GM19463 (cell line): ENCODE data around the gene ADPRHL1.

Experiments
- ATAC-seq: cut with Tn5 transposase; IDR thresholded peaks from one replicate; pipeline ENCODE4 v1.9.1; 2021; ENCODE audit warnings: mild to moderate bottlenecking, moderate library complexity; ENCODE audit not compliant: unreplicated experiment

Gene ADPRHL1

GRCh38 chr13:113433391-113433916, 19.8 kb downstream of the ADPRHL1 start:
- ATAC-seq, result no peak

- no peak for ATAC-seq
These were observed 20.6 kb downstream of the ADPRHL1 start for GRCh38 chr13:113432506-113433270.

GRCh38 chr13:113431171-113431570, 22.1 kb downstream of the ADPRHL1 start:
- ATAC-seq, result no peak

- ATAC-seq, result no peak
These were observed 22.7 kb downstream of the ADPRHL1 start for GRCh38 chr13:113430378-113431110.

GRCh38 chr13:113429608-113429985, 23.7 kb downstream of the ADPRHL1 start:
- no peak for ATAC-seq

GRCh38 chr13:113428871-113429607, 24.2 kb downstream of the ADPRHL1 start:
- no peak for ATAC-seq

- ATAC-seq, result no peak
These were observed 24.8 kb downstream of the ADPRHL1 start for GRCh38 chr13:113428469-113428865.

GRCh38 chr13:113427562-113428468, 25.5 kb downstream of the ADPRHL1 start:
- no peak for ATAC-seq

- ATAC-seq, result no peak
These were observed 26.7 kb downstream of the ADPRHL1 start for GRCh38 chr13:113426591-113426986.

GRCh38 chr13:113425941-113426590, 27.2 kb downstream of the ADPRHL1 start:
- ATAC-seq, result no peak

GRCh38 chr13:113423520-113424163, 29.6 kb downstream of the ADPRHL1 start:
- no peak for ATAC-seq

GRCh38 chr13:113422807-113423519, 30.3 kb downstream of the ADPRHL1 start:
- ATAC-seq, result no peak

GRCh38 chr13:113421673-113422270, 31.5 kb downstream of the ADPRHL1 start:
- no peak for ATAC-seq

- ATAC-seq, result no peak
These were observed 32.3 kb downstream of the ADPRHL1 start for GRCh38 chr13:113420833-113421600.

- ATAC-seq, result no peak
These were observed 33.1 kb downstream of the ADPRHL1 start for GRCh38 chr13:113420232-113420631.

GRCh38 chr13:113419531-113420193, 33.6 kb downstream of the ADPRHL1 start:
- ATAC-seq, result no peak

- no peak for ATAC-seq
These were observed 34.6 kb downstream of the ADPRHL1 start for GRCh38 chr13:113418722-113419049.
